SK-N-SH (cell line): ENCODE data around the gene AFAP1L2. TPM values are rescaled to one million over a fixed set of nuclear protein-coding genes. Genes with fewer than 3 reads are reported as not detected.

Experiments
- CTCF ChIA-PET: fragments of 300-600, 350-600 bp; formaldehyde crosslinking; extraction: SDS; loops from one replicate; lab custom pipeline; 2021; lab: Yijun Ruan, JAX
- POLR2A ChIA-PET: fragments of 350-600 bp; sonication (Branson Sonifier 250); formaldehyde crosslinking; extraction: SDS; loops from one replicate; lab custom pipeline; 2020; ENCODE audit warnings: antibody characterized with exemption, inconsistent platforms; lab: Yijun Ruan, JAX
- DNase-seq: peaks from one replicate; pipeline ENCODE4 v3.0.0; 2012
- H2AFZ ChIP-seq: fragments of 200-600 bp; sonication (generic); 2 replicates; pipeline ENCODE4 v1.8.1; 2016; ENCODE audit warnings: antibody characterized with exemption, mild to moderate bottlenecking, low read depth
- H3F3A ChIP-seq: fragments of 200-600 bp; sonication (generic); replicated peaks from 2 replicates; pipeline ENCODE3; 2016; ENCODE audit warnings: antibody characterized with exemption, mild to moderate bottlenecking; ENCODE audit not compliant: insufficient read depth
- H3K27ac ChIP-seq, 2 experiments: fragments of 200-500 bp in 1 of 2; fragments of 200-600 bp in 1 of 2; sonication (Bioruptor generic) in 1 of 2; sonication (generic), shearing (Covaris generic) in 1 of 2; 2 replicates each; pipeline versions ENCODE4 v1.5.1 to v1.6.1; 2014 to 2016; ENCODE audit warnings: low read depth in 2 of 2, inconsistent platforms in 1 of 2, low read length in 1 of 2, mild to moderate bottlenecking in 1 of 2, mixed read lengths in 1 of 2
- H3K27me3 ChIP-seq: fragments of 200-600 bp; sonication (generic), shearing (Covaris generic); 2 replicates; pipeline ENCODE4 v1.6.1; 2016; ENCODE audit warnings: mixed run types; ENCODE audit not compliant: insufficient read depth
- H3K36me3 ChIP-seq, 2 experiments: fragments of 200-500 bp in 1 of 2; fragments of 200-600 bp in 1 of 2; sonication (Bioruptor generic) in 1 of 2; sonication (generic) in 1 of 2; replicated peaks in 1 of 2; 2 replicates each; pipeline versions ENCODE3 to v1.5.1; 2014 to 2016; ENCODE audit warnings: low read length in 1 of 2, mild to moderate bottlenecking in 1 of 2; ENCODE audit not compliant: insufficient read depth in 2 of 2, control insufficient read depth in 1 of 2
- H3K4me1 ChIP-seq, 2 experiments: fragments of 200-500 bp in 1 of 2; fragments of 200-600 bp in 1 of 2; sonication (Bioruptor generic) in 1 of 2; sonication (generic), shearing (Covaris generic) in 1 of 2; 2 replicates each; pipeline versions ENCODE4 v1.5.1 to v1.6.1; 2014 to 2016; ENCODE audit warnings: low read depth in 1 of 2, low read length in 1 of 2, mixed run types in 1 of 2; ENCODE audit not compliant: insufficient read depth in 2 of 2, control insufficient read depth in 1 of 2
- H3K4me2 ChIP-seq: fragments of 200-600 bp; sonication (generic), shearing (Covaris generic); 2 replicates; pipeline ENCODE4 v1.6.1; 2017; ENCODE audit warnings: mixed run types
- H3K4me3 ChIP-seq, 2 experiments: fragments of 200-500 bp in 1 of 2; fragments of 200-600 bp in 1 of 2; sonication (Bioruptor generic) in 1 of 2; sonication (generic), shearing (Covaris generic) in 1 of 2; 2 replicates each; pipeline versions ENCODE4 v1.5.1 to v1.8.1; 2014 to 2016; ENCODE audit warnings: low read depth in 2 of 2, inconsistent platforms in 1 of 2, low read length in 1 of 2, mild to moderate bottlenecking in 1 of 2, mixed read lengths in 1 of 2, moderate library complexity in 1 of 2
- H3K79me2 ChIP-seq: fragments of 200-600 bp; sonication (generic); 2 replicates; pipeline ENCODE4 v1.8.1; 2017; ENCODE audit warnings: mild to moderate bottlenecking; ENCODE audit not compliant: insufficient read depth
- H3K9ac ChIP-seq: fragments of 200-600 bp; sonication (generic); 2 replicates; pipeline ENCODE4 v1.6.1; 2017; ENCODE audit warnings: mixed run types
- H3K9me2 ChIP-seq: fragments of 200-600 bp; sonication (generic); 2 replicates; pipeline ENCODE4 v1.6.1; 2017; ENCODE audit warnings: mixed run types
- H3K9me3 ChIP-seq: fragments of 200-600 bp; sonication (generic); 2 replicates; pipeline ENCODE4 v1.6.1; 2017; ENCODE audit warnings: mixed run types, mild to moderate bottlenecking, moderate library complexity
- H4K20me1 ChIP-seq: fragments of 200-600 bp; sonication (generic); 2 replicates; pipeline ENCODE4 v1.6.1; 2017; ENCODE audit warnings: mild to moderate bottlenecking, mixed run types; ENCODE audit not compliant: insufficient read depth
- ELF1 ChIP-seq: IDR thresholded peaks from 2 replicates; pipeline ENCODE4 v1.4.0; 2012
- EP300 ChIP-seq, 2 experiments: IDR thresholded peaks; 2 replicates each; pipeline versions ENCODE4 v1.4.0 to v1.6.1; 2012; ENCODE audit warnings: borderline replicate concordance in 1 of 2, low read depth in 1 of 2, low read length in 1 of 2
- FOXJ3 ChIP-seq: sonication (generic); formaldehyde crosslinking; IDR thresholded peaks from 2 replicates; pipeline ENCODE4 v1.5.1; 2020; ENCODE audit warnings: mild to moderate bottlenecking, missing genetic modification reagents
- JUND ChIP-seq: IDR thresholded peaks from 2 replicates; pipeline ENCODE4 v1.4.0; 2012
- NFIC ChIP-seq: IDR thresholded peaks from 2 replicates; pipeline ENCODE4 v1.4.0; 2012; ENCODE audit warnings: borderline replicate concordance
- NRF1 ChIP-seq: IDR thresholded peaks from 2 replicates; pipeline ENCODE4 v1.6.1; 2012; ENCODE audit warnings: low read depth, mild to moderate bottlenecking, low read length
- POLR2AphosphoS5 ChIP-seq: IDR thresholded peaks from 2 replicates; pipeline ENCODE4 v1.6.1; 2012; ENCODE audit warnings: low read depth, low read length
- RCOR1 ChIP-seq: fragments of 150-350 bp; IDR thresholded peaks from 2 replicates; pipeline ENCODE4 v1.6.1; 2017; ENCODE audit warnings: antibody characterized with exemption, low read length
- RFX5 ChIP-seq: IDR thresholded peaks from 2 replicates; pipeline ENCODE4 v1.6.1; 2012; ENCODE audit warnings: mild to moderate bottlenecking, improper control_type of control experiment, low read length
- SIN3A ChIP-seq: IDR thresholded peaks from 2 replicates; pipeline ENCODE4 v1.6.1; 2012; ENCODE audit warnings: low read depth, mild to moderate bottlenecking, low read length, moderate library complexity, borderline replicate concordance
- TCF12 ChIP-seq: IDR thresholded peaks from 2 replicates; pipeline ENCODE4 v1.4.0; 2012
- WGBS: methylation state at CpG from one replicate; pipeline ENCODE4 v1.1.6; 2017; ENCODE audit warnings: low lambda C conversion rate; 5-methylcytosine and 5-hydroxymethylcytosine counted together
- polyA plus RNA-seq, 3 experiments: library from polyadenylated mRNA; depleted of rRNA; stranded (reverse); fragments of >200 nt; gene quantifications; 2 replicates each; pipeline ENCODE4 v1.2.3, GENCODE V29; 2012
- TF ChIP-seq, protein P1 (sequence below): IDR thresholded peaks from 2 replicates; pipeline ENCODE4 v1.6.1; 2012; ENCODE audit warnings: mild to moderate bottlenecking, low read depth, low read length, moderate library complexity
- TF ChIP-seq, protein P2 (sequence below): fragments of 150-350 bp; IDR thresholded peaks from 2 replicates; pipeline ENCODE4 v1.6.1; 2017; ENCODE audit warnings: antibody characterized with exemption, low read length, low read depth, borderline replicate concordance
- TF ChIP-seq, protein P3 (sequence below): IDR thresholded peaks from 2 replicates; pipeline ENCODE4 v1.4.0; 2012; ENCODE audit warnings: low read depth, borderline replicate concordance
- TF ChIP-seq, protein P4 (sequence below): IDR thresholded peaks from 2 replicates; pipeline ENCODE4 v1.4.0; 2012; ENCODE audit warnings: low read depth, borderline replicate concordance
- TF ChIP-seq, protein P5 (sequence below): fragments of 150-350 bp; IDR thresholded peaks from 2 replicates; pipeline ENCODE4 v1.6.1; 2016; ENCODE audit warnings: mild to moderate bottlenecking, low read depth, low read length

AFAP1L2 gene
- polyA plus RNA-seq, 1 of the 3 experiments (the other 2 are of a cell fraction), result 0.54 TPM

DNA sequence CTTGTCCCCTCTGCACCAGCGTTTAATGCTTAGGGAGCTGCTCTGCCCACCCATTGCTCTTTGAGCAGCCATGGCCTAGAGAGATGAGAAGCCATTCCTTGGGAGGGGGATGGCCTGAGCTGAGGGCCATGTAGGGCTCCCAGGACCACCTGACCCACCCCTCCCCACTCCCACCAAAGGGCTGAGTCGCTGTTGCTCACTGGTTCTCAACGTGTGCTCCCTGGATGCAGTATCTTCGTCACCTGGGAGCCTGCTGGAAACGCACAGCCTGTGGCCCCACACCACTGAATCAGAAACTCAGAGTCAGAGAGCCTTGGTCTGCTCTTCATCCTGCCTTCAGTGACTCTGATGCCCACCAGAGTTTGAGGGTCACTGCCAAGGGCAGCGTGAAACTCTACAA lies 128.2 kb downstream of the AFAP1L2 start:
- H3K9ac ChIP-seq, result no peak overlapping the region
- H3K4me2 ChIP-seq, result no peak overlapping the region
- H3K9me3 ChIP-seq, result no peaks in the 10 kb centered on the region
- H3K79me2 ChIP-seq, result no peaks in the 10 kb centered on the region
- H3K4me1 ChIP-seq, result peaks cover 0 to 4% of the 10 kb centered on the region in 2 experiments; a peak in 1 of 4 replicates
- no peaks in the 10 kb centered on the region; the same call in 1 of the 2 replicates for H3K27me3 ChIP-seq
- no peaks in the 10 kb centered on the region for H3K36me3 ChIP-seq
- H3K9me2 ChIP-seq, result no peaks in the 10 kb centered on the region
- TF ChIP-seq TCF12 (no peak), RCOR1 (no peak), FOXJ3 (CRISPR knock-in tag) (no peak), ELF1 (no peak), POLR2AphosphoS5 (no peak), EP300 (IDR thresholded peaks at IDR 0.05; ENCODE audit: borderline replicate concordance in 1 of 2, low read depth in 1 of 2, low read length in 1 of 2) (no peak), SIN3A (no peak), RFX5 (no peak), NFIC (no peak), JUND (no peak), NRF1 (no peak)
- TF ChIP-seq, protein P1, sequence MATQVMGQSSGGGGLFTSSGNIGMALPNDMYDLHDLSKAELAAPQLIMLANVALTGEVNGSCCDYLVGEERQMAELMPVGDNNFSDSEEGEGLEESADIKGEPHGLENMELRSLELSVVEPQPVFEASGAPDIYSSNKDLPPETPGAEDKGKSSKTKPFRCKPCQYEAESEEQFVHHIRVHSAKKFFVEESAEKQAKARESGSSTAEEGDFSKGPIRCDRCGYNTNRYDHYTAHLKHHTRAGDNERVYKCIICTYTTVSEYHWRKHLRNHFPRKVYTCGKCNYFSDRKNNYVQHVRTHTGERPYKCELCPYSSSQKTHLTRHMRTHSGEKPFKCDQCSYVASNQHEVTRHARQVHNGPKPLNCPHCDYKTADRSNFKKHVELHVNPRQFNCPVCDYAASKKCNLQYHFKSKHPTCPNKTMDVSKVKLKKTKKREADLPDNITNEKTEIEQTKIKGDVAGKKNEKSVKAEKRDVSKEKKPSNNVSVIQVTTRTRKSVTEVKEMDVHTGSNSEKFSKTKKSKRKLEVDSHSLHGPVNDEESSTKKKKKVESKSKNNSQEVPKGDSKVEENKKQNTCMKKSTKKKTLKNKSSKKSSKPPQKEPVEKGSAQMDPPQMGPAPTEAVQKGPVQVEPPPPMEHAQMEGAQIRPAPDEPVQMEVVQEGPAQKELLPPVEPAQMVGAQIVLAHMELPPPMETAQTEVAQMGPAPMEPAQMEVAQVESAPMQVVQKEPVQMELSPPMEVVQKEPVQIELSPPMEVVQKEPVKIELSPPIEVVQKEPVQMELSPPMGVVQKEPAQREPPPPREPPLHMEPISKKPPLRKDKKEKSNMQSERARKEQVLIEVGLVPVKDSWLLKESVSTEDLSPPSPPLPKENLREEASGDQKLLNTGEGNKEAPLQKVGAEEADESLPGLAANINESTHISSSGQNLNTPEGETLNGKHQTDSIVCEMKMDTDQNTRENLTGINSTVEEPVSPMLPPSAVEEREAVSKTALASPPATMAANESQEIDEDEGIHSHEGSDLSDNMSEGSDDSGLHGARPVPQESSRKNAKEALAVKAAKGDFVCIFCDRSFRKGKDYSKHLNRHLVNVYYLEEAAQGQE, result no peak
- TF ChIP-seq, protein P2, sequence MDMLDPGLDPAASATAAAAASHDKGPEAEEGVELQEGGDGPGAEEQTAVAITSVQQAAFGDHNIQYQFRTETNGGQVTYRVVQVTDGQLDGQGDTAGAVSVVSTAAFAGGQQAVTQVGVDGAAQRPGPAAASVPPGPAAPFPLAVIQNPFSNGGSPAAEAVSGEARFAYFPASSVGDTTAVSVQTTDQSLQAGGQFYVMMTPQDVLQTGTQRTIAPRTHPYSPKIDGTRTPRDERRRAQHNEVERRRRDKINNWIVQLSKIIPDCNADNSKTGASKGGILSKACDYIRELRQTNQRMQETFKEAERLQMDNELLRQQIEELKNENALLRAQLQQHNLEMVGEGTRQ, result no peak
- TF ChIP-seq, protein P3, sequence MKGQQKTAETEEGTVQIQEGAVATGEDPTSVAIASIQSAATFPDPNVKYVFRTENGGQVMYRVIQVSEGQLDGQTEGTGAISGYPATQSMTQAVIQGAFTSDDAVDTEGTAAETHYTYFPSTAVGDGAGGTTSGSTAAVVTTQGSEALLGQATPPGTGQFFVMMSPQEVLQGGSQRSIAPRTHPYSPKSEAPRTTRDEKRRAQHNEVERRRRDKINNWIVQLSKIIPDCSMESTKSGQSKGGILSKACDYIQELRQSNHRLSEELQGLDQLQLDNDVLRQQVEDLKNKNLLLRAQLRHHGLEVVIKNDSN, result no peak
- TF ChIP-seq, protein P4, sequence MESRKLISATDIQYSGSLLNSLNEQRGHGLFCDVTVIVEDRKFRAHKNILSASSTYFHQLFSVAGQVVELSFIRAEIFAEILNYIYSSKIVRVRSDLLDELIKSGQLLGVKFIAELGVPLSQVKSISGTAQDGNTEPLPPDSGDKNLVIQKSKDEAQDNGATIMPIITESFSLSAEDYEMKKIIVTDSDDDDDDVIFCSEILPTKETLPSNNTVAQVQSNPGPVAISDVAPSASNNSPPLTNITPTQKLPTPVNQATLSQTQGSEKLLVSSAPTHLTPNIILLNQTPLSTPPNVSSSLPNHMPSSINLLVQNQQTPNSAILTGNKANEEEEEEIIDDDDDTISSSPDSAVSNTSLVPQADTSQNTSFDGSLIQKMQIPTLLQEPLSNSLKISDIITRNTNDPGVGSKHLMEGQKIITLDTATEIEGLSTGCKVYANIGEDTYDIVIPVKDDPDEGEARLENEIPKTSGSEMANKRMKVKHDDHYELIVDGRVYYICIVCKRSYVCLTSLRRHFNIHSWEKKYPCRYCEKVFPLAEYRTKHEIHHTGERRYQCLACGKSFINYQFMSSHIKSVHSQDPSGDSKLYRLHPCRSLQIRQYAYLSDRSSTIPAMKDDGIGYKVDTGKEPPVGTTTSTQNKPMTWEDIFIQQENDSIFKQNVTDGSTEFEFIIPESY, result no peak
- TF ChIP-seq, protein P5, sequence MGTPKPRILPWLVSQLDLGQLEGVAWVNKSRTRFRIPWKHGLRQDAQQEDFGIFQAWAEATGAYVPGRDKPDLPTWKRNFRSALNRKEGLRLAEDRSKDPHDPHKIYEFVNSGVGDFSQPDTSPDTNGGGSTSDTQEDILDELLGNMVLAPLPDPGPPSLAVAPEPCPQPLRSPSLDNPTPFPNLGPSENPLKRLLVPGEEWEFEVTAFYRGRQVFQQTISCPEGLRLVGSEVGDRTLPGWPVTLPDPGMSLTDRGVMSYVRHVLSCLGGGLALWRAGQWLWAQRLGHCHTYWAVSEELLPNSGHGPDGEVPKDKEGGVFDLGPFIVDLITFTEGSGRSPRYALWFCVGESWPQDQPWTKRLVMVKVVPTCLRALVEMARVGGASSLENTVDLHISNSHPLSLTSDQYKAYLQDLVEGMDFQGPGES, result no peak
- no peak for DNase-seq
- no peak overlapping the region for H3K27ac ChIP-seq
- H3K4me3 ChIP-seq, result no peak overlapping the region
- whole genome bisulfite sequencing, result 85% methylated on average over 2 of the region's 6 CpGs
- CTCF ChIA-PET, result no interaction called here
- H2AFZ ChIP-seq, result no peak overlapping the region
- POLR2A ChIA-PET, result no interaction called here
- no peaks in the 10 kb centered on the region for H4K20me1 ChIP-seq
- H3F3A ChIP-seq, result peaks cover 9% of the 10 kb centered on the region
